Ascending aorta (tissue), 2 donors: ENCODE results near the gene KCNJ14. TPM values are rescaled to one million over a fixed set of nuclear protein-coding genes. Genes with fewer than 3 reads are reported as not detected.
A peak's percentile ranks its signal among the peaks of the same experiment; 100 is the strongest.

Experiments
- DNase-seq, 2 donors: peaks; one replicate each; pipeline ENCODE4 v3.0.0-alpha.2; 2019; ENCODE audit warnings: low spot score in 2 of 2
- H3K27ac ChIP-seq, 2 donors: fragments of 200-600 bp; sonication (generic); one replicate each; pipeline ENCODE4 v1.5.1; 2016 to 2017; ENCODE audit warnings: mild to moderate bottlenecking in 1 of 2
- H3K27me3 ChIP-seq: fragments of 200-600 bp; sonication (generic); one replicate; pipeline ENCODE4 v1.5.1; 2017
- H3K36me3 ChIP-seq, 2 donors: fragments of 200-600 bp; sonication (generic); one replicate each; pipeline ENCODE4 v1.5.1; 2016
- H3K4me1 ChIP-seq, 2 donors: fragments of 200-600 bp; sonication (generic); one replicate each; pipeline ENCODE4 v1.5.1; 2016 to 2017; ENCODE audit warnings: mild to moderate bottlenecking in 1 of 2
- H3K4me3 ChIP-seq, 2 donors: fragments of 200-600 bp; sonication (generic); one replicate each; pipeline ENCODE4 v1.5.1; 2016 to 2017; ENCODE audit warnings: mild to moderate bottlenecking in 1 of 2
- H3K9me3 ChIP-seq, 2 donors: fragments of 200-600 bp; sonication (generic); one replicate each; pipeline ENCODE4 v1.5.1; 2016
- intact Hi-C: fragments of 100-400 bp; cut with DNase I; formaldehyde crosslinking; loops from one replicate; pipeline ENCODE4 v1.15.1; 2023
- total RNA-seq: library from RNA; depleted of rRNA; stranded (reverse); fragments of >200 nt; gene quantifications from one replicate; pipeline ENCODE4 v1.1.0, GENCODE V29; 2016
- TF ChIP-seq, protein P1 (sequence below), 3 experiments: fragments of 200-600 bp in 2 of 3; fragments of 450-650 bp in 1 of 3; sonication (generic) in 2 of 3; IDR thresholded peaks; one replicate each; pipeline ENCODE4 v1.5.1; 2016 to 2019; ENCODE audit warnings: antibody characterized with exemption in 3 of 3, mild to moderate bottlenecking in 1 of 3, moderate library complexity in 1 of 3

Gene KCNJ14
- total RNA-seq, 1 donor from 2014 or later, result 6.1 TPM

DNA sequence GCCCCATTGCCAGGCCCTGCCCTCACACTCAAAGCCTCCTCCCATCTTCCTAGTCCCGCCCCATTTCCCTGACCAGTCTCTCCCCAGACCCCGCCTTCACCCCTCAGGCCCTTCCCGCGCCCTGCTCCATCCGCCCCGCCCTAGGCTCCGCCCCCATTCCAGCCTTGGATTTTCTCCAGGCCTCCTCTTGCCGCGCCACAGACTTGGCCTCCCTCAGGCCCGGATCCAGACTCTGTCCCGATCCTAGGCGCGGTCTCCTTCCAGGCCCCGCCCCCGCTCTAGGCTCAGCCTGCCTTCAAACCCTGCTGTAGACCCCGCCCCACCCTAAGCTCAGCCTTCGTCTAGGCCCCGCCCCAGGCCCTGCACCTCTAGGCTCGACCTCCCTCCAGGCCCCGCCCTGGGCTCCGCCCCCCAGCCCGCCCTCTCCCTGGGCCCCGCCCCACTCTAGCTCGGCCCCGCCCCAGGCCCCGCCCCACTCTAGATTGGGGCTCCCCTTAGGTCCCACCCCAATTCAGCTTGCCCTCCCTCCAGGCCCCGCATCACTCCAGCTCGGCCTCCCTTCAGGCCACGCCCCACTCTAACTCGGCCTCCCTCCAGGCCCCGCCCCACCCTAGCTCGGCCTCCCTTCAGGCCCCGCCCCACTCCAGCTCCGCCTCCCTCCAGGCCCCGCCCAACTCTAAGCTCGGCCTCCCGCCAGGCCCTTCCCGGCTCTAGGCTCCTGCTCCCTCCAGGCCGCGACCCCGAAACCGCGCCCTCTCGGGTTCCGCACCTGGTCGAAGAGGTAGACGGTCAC is 37.7 kb downstream of the KCNJ14 start:
- no peaks in the 10 kb centered on the region for H3K36me3 ChIP-seq
- peak; percentile 89 to 95 for DNase-seq
- H3K9me3 ChIP-seq, result no peaks in the 10 kb centered on the region
- H3K4me3 ChIP-seq, result peak overlapping the region; percentile 58 to 72
- intact Hi-C loops, result loop anchor here (1.0 kb wide), 1 partner anchor 18 kb away; the partner anchor contains the start of gene LMTK3
- peaks cover 0 to 10% of the 10 kb centered on the region in 2 donors for H3K4me1 ChIP-seq
- H3K27me3 ChIP-seq, result peaks cover under 1% of the 10 kb centered on the region
- H3K27ac ChIP-seq, result peak overlapping the region; percentile 37 to 61
- TF ChIP-seq, protein P1, sequence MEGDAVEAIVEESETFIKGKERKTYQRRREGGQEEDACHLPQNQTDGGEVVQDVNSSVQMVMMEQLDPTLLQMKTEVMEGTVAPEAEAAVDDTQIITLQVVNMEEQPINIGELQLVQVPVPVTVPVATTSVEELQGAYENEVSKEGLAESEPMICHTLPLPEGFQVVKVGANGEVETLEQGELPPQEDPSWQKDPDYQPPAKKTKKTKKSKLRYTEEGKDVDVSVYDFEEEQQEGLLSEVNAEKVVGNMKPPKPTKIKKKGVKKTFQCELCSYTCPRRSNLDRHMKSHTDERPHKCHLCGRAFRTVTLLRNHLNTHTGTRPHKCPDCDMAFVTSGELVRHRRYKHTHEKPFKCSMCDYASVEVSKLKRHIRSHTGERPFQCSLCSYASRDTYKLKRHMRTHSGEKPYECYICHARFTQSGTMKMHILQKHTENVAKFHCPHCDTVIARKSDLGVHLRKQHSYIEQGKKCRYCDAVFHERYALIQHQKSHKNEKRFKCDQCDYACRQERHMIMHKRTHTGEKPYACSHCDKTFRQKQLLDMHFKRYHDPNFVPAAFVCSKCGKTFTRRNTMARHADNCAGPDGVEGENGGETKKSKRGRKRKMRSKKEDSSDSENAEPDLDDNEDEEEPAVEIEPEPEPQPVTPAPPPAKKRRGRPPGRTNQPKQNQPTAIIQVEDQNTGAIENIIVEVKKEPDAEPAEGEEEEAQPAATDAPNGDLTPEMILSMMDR (IDR thresholded peaks at IDR 0.05), result no peak

DNA sequence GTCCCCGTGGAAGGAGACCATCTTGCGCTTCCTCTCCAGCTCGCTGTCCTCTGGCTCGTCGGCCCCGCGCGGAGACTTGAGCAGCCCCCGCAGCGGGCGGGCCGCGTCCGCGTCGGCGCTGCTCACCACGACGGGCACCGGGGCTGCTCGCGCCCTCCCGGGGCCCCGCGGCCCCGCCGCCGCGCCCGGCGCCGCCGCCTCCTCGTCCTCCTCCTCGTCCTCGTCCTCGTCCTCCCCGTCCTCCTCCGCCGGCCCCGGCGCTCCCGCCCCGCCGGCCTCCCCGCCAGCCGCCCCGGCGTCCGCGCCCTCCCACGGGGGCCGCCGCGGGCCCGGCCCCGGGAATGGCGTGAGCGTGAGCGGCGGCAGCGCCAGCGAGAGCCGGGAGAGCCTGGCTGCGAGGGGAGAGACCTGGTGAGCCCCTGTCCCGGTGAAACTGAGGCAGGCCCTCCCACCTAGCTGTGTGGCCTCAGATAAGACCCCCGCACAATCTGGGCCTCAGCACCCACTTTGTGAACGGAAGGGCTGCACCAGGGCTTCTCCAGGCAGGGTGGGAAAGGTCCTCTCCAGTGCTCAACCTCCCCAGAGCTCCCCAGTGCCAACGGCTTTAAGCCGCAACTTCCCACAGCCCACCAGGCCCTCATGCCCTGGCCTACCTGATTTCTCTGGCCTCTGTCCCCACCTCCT is 38.5 kb downstream of the KCNJ14 start:
- H3K4me1 ChIP-seq, result peaks cover 0 to 7% of the 10 kb centered on the region in 2 donors
- peaks cover 8% of the 10 kb centered on the region for H3K27me3 ChIP-seq
- H3K4me3 ChIP-seq, result peak overlapping the region; percentile 58 to 72
- TF ChIP-seq, protein P1 (IDR thresholded peaks at IDR 0.05), result no peak
- DNase-seq, result no peak
- H3K27ac ChIP-seq, result peak overlapping the region; percentile 37 to 61
- H3K9me3 ChIP-seq, result no peaks in the 10 kb centered on the region
- no peaks in the 10 kb centered on the region for H3K36me3 ChIP-seq
- intact Hi-C loops, result loop anchor here (1.0 kb wide), 1 partner anchor 17 kb away; the partner anchor contains the start of gene LMTK3

DNA sequence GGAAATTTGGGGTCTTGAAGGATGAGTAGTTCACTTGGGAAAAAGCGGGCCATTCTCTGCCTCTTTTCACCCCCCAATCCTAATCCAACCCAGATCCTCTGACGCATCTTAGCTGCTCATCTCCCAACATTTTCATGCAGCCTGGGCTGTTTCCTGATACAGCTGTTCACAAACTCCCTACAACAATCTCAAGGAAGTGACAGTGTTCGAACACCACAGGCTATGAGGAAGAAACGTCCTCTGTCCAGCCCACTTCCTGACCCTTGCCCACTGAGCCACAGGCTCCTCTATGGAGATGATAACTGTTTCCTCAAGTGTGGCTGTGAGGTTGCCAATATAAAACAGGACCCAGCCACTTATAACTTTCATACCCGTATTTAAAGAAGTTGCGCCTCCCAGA is 40.0 kb downstream of the KCNJ14 start:
- peaks cover 11% of the 10 kb centered on the region for H3K27me3 ChIP-seq
- H3K4me1 ChIP-seq, result peaks cover 0 to 7% of the 10 kb centered on the region in 2 donors
- H3K36me3 ChIP-seq, result no peaks in the 10 kb centered on the region
- TF ChIP-seq, protein P1 (IDR thresholded peaks at IDR 0.05), result no peak
- H3K27ac ChIP-seq, result no peak overlapping the region
- no peaks in the 10 kb centered on the region for H3K9me3 ChIP-seq
- H3K4me3 ChIP-seq, result no peak overlapping the region
- intact Hi-C loops, result no loop called here
- no peak for DNase-seq

DNA sequence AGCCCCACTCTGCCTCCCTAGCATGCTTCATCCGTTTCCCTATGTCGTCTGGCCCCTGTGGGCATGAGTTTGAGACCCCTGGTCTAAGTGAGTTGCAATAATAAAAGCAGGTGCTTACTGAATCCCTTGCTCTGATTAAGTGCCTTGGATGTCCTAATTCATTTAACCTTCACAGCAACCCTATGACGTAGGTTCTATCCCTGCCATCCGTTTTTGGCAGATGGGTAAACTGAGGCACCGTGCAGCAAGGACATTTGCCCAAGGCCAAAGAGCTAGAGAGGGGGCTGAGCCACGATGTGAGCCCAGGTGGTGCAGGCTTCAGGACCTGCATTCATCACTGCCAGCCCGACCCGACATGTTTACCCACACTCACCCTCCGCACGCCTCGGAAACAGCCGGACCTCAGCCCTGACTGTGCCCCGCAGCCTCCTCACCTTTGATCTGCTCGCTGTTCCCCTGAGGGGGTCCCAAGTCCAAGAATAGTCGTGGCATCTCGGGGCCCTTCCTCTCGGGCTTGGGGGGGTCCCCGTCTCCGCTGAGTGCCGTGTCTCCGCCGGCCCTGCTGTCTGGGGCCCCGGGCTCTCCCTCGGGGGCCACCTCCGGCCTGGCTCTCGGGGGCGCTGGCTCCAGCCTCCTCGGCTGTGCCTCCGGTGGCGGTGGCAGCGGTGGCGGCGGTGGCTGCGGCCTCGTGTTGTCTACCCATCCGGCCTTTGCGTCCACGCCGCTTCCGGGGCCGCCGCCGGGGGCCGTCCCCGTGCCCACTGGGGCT is 41.8 kb downstream of the KCNJ14 start:
- H3K9me3 ChIP-seq, result no peaks in the 10 kb centered on the region
- H3K4me1 ChIP-seq, result no peaks in the 10 kb centered on the region
- no peak overlapping the region for H3K4me3 ChIP-seq
- intact Hi-C loops, result no loop called here
- no peaks in the 10 kb centered on the region for H3K36me3 ChIP-seq
- DNase-seq, result no peak
- peaks cover 11% of the 10 kb centered on the region for H3K27me3 ChIP-seq
- TF ChIP-seq, protein P1 (IDR thresholded peaks at IDR 0.05), result no peak
- no peak overlapping the region for H3K27ac ChIP-seq

DNA sequence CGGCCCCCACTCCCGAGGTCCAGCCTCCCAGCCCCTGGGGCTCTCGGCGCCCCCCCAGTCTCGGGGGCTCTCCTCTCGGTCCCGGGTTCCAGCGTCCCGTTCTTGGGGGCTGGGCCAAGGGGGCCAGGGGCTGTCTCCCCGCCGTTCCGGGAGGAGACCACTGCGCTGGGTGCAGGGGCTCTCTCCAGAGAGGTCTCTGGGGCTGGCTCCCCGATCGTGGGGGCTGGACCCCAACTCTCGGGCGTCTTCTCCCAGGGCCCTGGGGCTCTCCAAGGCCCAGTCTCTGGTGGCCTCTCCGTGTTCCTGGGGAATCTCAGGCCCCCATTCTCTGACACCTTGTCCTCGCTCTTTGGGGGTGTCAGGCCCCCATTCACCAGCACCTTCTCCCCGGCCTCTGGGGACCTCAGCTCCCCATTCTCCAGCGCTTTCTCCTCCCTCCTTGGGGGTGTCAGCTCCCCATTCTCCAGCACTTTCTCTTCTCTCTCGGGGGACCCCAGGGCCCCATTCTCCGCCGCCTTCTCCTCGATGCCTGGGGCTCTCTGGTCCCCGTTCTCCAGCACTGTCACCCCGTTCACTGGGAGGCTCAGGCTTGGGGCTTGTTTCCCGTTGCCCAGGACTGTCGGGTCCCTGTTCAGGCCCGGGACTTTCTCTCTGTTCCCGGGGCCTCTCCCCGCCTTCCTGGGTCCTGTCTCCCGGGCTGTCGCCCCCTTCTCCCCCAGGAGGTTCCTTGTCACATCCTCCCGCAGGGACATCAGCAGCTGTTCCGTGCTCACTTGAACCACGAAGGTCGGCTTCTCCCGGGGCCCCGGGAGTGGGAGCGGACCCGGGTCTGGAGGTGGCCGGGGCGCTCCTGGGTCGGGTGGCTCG is 42.6 kb downstream of the KCNJ14 start:
- no peaks in the 10 kb centered on the region for H3K9me3 ChIP-seq
- TF ChIP-seq, protein P1 (IDR thresholded peaks at IDR 0.05), result no peak

More for the DNA sequence above, 42.6 kb downstream of the KCNJ14 start:
- Histone ChIP-seq H3K36me3 (no peaks in the 10 kb centered on the region), H3K27me3 (peaks cover 11% of the 10 kb centered on the region), H3K27ac (no peak overlapping the region), H3K4me1 (no peaks in the 10 kb centered on the region), H3K4me3 (no peak overlapping the region)
- intact Hi-C loops, result no loop called here
- no peak for DNase-seq
